Colonic mucosa (tissue), 4 donors: Measurements from ENCODE around the gene FNDC1. TPM values are rescaled to one million over a fixed set of nuclear protein-coding genes. Genes with fewer than 3 reads are reported as not detected.

ENCODE experiments used
- DNase-seq: peaks from one replicate; pipeline ENCODE4 v3.0.0-alpha.2; 2020
- H3K27ac ChIP-seq: fragments of 200-600 bp; one replicate; pipeline ENCODE4 v1.8.0; 2021
- H3K27me3 ChIP-seq: fragments of 200-600 bp; one replicate; pipeline ENCODE4 v1.8.0; 2021
- H3K36me3 ChIP-seq: fragments of 200-600 bp; one replicate; pipeline ENCODE4 v1.8.0; 2021
- H3K4me1 ChIP-seq: fragments of 200-600 bp; one replicate; pipeline ENCODE4 v1.8.0; 2021; ENCODE audit warnings: mild to moderate bottlenecking
- H3K4me3 ChIP-seq: fragments of 200-600 bp; one replicate; pipeline ENCODE4 v1.8.0; 2021
- H3K9ac ChIP-seq, 2 donors: one replicate each; pipeline ENCODE4 v1.7.0; 2013; ENCODE audit warnings: control low read depth in 2 of 2, low read depth in 2 of 2, low read length in 2 of 2
- H3K9me3 ChIP-seq: fragments of 200-600 bp; one replicate; pipeline ENCODE4 v1.8.0; 2021
- intact Hi-C: fragments of 100-400 bp; cut with DNase I; formaldehyde crosslinking; loops from one replicate; pipeline ENCODE4 v1.14.1; 2022
- total RNA-seq, 2 donors: library from RNA; stranded (reverse); fragmentation: NEBNext Ultra II Directional in 1 of 2; extraction: Animal tissue kit (Norgen Biotek cat#: 25700) in 1 of 2; gene quantifications; one replicate each; pipeline ENCODE4 v1.2.1, GENCODE V29; 2021
- TF ChIP-seq, protein P1 (sequence below): fragments of 200-600 bp; IDR thresholded peaks from one replicate; pipeline ENCODE4 v1.8.0; 2022; ENCODE audit warnings: antibody characterized with exemption, mild to moderate bottlenecking
- donor health status: healthy.
- donor health status: DM: no; HTN: no; CAD: no.
- donor health status: DM: no; HTN: no; CAD: no.

FNDC1 gene
- total RNA-seq, 2 donors from 2014 or later, result 0.05 to 1.1 TPM

DNA sequence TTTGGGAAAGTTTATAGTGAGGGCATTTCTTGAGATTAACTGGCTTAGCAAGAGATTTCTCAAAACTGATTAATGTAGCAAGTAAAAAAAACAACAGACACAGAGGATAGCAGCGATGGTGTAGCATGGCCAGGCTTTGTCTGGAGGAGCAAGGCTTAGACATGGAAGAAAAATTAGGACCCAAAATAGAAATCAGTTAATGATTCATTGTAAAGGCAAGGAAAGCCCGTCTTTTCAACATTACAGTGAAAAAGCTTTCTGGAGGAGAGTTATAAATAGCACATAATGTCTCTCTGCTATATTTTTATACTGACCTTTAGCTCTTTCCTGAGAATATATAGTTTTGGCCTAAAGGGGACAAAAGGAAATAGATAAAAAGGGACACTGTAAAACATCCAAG lies 45.1 kb downstream of the FNDC1 start:
- H3K27ac ChIP-seq, result no peak overlapping the region
- no peak for DNase-seq

DNA sequence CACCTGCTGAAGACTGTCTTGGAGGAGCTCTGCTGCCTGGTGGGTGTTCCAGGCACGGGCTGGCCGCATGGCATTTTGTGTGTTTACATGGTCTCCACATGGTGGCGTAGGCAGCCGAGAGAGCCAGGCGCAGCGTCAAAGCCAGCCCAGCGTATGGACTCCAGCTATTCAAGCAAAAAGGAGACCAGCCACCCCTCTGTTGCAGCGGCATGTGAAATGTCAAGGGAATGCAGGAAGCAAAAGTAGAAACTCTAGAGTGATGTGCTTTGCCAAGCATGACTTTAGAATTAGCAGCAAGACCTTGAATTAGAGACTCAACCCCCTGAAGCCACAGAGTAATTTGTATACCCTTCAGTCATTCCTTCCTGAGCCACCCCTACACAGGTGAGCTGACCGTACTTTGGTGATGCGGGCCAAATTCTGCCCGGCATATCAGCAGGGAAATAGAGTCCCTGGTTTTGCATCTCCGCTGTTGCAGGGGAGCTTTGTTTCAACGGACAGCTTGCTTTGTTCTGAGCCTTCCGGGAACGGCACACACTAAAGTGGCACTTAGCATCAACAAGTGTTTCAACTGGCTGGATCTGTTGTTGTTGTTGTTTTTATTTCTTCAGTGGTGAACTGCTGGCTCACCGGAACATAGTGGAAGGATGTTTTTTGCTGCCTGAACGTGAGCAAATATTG lies 48.5 kb downstream of the FNDC1 start:
- Histone ChIP-seq H3K27ac (no peak overlapping the region), H3K9ac (no peak overlapping the region), H3K27me3 (no peaks in the 10 kb centered on the region), H3K9me3 (no peaks in the 10 kb centered on the region), H3K4me3 (no peak overlapping the region), H3K4me1 (no peaks in the 10 kb centered on the region), H3K36me3 (no peaks in the 10 kb centered on the region)
- intact Hi-C loops, result no loop called here
- DNase-seq, result no peak
- TF ChIP-seq, protein P1, sequence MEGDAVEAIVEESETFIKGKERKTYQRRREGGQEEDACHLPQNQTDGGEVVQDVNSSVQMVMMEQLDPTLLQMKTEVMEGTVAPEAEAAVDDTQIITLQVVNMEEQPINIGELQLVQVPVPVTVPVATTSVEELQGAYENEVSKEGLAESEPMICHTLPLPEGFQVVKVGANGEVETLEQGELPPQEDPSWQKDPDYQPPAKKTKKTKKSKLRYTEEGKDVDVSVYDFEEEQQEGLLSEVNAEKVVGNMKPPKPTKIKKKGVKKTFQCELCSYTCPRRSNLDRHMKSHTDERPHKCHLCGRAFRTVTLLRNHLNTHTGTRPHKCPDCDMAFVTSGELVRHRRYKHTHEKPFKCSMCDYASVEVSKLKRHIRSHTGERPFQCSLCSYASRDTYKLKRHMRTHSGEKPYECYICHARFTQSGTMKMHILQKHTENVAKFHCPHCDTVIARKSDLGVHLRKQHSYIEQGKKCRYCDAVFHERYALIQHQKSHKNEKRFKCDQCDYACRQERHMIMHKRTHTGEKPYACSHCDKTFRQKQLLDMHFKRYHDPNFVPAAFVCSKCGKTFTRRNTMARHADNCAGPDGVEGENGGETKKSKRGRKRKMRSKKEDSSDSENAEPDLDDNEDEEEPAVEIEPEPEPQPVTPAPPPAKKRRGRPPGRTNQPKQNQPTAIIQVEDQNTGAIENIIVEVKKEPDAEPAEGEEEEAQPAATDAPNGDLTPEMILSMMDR, result no peak

More for the DNA sequence above, 45.1 kb downstream of the FNDC1 start:
- Histone ChIP-seq H3K36me3 (no peaks in the 10 kb centered on the region), H3K9ac (no peak overlapping the region), H3K4me3 (no peak overlapping the region), H3K4me1 (no peaks in the 10 kb centered on the region), H3K27me3 (no peaks in the 10 kb centered on the region), H3K9me3 (no peaks in the 10 kb centered on the region)
- intact Hi-C loops, result no loop called here
- TF ChIP-seq, protein P1, result no peak

DNA sequence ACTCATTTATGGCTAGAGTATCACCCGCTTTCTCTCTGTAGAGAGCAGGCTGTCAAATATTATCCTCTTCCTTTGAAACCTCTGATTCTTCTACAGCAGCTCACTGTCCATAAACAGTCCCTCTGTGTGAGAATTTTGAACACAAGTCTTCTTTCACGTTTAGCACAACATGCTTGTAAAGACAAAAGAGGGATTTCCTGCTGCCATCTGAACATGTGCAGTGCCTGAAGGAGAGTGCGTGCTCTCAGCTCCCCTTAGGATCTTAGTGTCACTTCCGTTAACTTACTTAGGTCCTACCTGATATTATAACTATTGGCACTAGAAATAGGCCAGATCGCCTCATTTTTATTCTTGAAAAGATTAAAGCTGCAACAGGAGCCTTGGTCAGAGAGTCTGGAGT lies 50.9 kb downstream of the FNDC1 start:
- Histone ChIP-seq H3K9ac (no peak overlapping the region), H3K9me3 (no peaks in the 10 kb centered on the region), H3K27ac (no peak overlapping the region), H3K4me3 (no peak overlapping the region), H3K4me1 (no peaks in the 10 kb centered on the region), H3K27me3 (no peaks in the 10 kb centered on the region), H3K36me3 (no peaks in the 10 kb centered on the region)
- TF ChIP-seq, protein P1, result no peak
- intact Hi-C loops, result no loop called here
- DNase-seq, result no peak

DNA sequence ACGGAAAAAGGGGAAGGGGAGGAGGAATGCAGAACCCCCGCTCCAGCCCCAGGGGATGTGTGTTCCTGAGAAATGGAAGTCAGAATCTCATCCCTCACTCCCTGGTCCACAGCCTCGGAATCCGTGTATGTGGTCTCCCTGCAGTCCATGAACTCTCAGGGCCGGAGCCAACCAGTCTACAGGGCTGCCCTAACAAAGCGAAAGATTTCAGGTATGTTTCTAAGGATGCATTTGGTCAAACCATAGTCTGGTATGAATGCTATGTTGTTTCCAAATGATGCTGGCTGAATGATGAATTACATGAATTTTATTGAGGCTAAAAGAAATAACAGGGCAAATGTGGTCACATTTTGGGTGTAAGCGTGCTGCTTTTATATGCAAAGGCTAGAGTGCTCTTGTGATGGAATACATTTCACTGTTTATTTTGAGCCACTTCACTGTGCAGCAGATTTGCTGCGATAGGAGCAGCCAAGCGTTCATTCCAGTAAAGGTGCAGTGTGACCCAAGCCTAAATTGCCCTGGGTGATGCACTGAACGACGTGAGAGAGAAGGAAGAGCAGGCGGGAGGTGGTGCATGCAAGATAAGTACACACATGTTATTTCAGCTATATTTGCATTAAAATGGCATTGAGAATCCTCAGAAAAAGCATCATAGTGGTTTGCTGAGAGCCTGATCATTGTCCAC lies 52.4 kb downstream of the FNDC1 start:
- no peak overlapping the region for H3K9ac ChIP-seq
- intact Hi-C loops, result no loop called here
- H3K27me3 ChIP-seq, result no peaks in the 10 kb centered on the region
- H3K4me1 ChIP-seq, result no peaks in the 10 kb centered on the region
- no peaks in the 10 kb centered on the region for H3K36me3 ChIP-seq
- H3K4me3 ChIP-seq, result no peak overlapping the region
- DNase-seq, result no peak
- H3K9me3 ChIP-seq, result no peaks in the 10 kb centered on the region
- no peak overlapping the region for H3K27ac ChIP-seq
- TF ChIP-seq, protein P1, result no peak

DNA sequence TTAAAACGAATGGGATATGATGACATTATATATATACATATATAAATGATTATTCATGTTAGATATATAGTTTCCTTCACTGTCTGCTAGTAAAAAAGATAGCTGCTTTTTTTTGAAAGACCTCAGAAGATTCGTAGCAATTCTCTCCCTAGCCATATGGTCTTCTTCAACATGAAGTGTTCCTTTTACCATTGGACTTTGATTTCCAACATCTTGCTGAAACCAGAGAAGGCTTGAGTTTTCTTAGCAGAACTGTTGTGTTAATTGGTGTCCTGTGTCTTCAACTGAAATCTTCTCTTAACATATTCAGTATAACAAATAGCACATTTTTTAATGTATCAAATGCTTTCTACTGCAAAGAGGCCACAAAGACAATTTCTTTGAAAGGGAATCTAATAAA lies 55.3 kb downstream of the FNDC1 start:
- H3K27me3 ChIP-seq, result no peaks in the 10 kb centered on the region
- no peaks in the 10 kb centered on the region for H3K36me3 ChIP-seq
- no peak overlapping the region for H3K27ac ChIP-seq
- no peak overlapping the region for H3K9ac ChIP-seq
- H3K4me1 ChIP-seq, result no peaks in the 10 kb centered on the region
- H3K9me3 ChIP-seq, result no peaks in the 10 kb centered on the region
- TF ChIP-seq, protein P1, result no peak
- H3K4me3 ChIP-seq, result no peak overlapping the region
- intact Hi-C loops, result no loop called here
- DNase-seq, result no peak
